ENCODE data around the gene SERTAD4.
A peak's percentile ranks its signal among the peaks of the same experiment; 100 is the strongest.
"Not testable (repeated sequence)": the region's sequence is repeated elsewhere in the genome, so short reads cannot be mapped to it uniquely, and the experiment has no call there.

SERTAD4 gene

DNA sequence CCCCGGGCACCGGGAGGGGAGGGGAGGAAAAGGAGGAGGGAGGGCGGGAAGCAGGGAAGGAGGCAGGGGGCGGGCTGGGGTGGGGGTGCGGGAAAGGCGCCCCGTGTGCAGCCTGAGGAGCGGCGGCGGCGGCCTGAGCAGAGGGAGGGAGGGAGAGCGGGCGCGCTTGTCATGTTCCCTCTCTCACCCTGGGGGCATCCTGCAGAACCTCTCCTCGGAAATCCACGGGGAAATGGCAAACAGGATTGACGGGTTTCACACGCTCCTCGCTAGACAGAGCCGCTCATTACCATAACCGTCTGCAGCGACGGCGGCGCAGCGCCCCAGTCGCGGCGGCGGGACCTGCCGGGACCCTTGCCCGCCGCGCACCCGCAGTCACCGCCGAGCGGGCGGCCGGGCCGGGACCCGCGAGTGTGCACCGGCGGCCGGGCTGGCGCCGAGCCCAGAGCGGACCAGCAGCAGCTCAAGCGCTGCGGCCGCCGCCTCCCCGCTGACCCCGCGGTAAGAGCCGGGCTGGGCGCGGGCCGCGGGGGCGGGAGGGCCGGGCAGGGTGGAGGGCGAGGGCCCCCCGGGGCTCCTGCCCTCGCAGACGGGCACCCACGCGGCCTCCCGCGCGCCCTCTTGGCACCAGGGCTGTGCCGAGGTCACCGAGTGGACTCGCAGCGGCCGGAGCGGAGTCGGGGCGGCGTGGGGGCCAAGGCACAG lies at the start of gene SERTAD4:
Gene SERTAD4, plus strand, starts transcription at position 286 of the 705 bp plus-strand sequence. CDS start 5,165 bp downstream, outside the sequence.
- DNase-seq (ENCODE audit: low spot score), result peak; percentile 25

DNA sequence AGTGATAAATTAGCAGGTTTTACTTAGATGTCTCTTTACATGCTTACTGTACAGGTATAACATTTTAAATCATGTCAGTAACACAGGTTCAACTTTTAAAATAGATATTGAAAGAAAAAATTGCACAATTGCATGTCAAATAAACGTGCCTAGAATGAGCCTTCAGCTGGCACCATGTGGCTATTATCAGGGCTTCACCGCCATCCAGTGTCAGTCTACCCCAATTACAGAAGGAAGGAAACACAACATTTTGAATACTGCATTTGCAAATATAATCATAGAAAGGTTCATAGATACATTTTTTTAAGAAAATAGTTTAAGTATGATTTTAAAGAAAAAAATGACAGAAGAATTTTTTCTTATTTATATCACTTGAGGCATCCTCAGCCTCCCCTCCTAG lies 47.5 kb upstream of the SERTAD4 start:
- DNase-seq (ENCODE audit: low spot score), result no peak

DNA sequence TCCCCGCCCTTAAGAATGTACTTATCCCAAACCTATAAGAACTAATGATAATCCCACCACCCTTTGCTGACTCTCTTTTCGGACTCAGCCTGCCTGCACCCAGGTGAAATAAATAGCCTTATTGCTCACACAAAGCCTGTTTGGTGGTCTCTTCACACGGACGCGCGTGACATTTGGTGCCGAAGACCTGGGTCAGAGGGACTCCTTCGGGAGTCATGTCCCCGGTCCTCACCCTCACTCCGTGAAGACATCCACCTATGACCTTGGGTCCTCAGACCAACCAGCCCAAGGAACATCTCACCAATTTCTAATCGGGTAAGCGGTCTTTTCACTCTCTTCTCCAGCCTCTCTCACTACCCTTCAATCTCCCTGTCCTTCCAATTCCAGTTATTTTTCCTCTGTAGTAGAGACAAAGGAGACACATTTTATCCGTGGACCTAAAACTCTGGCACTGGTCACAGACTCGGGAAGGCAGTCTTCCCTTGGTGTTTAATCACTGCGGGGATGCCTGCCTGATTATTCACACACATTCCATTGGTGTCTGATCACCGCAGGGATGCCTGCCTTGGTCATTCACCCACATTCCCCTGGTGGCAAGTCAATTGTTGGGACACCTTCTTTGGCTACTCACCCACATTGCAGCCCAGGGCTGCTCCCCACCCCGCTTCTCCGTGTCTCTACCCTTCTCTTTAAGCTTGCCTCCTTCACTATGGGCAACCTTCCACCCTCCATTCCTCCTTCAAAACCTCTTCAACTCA lies 44.6 kb upstream of the SERTAD4 start:
- DNase-seq (ENCODE audit: low spot score), result not testable (repeated sequence)

DNA sequence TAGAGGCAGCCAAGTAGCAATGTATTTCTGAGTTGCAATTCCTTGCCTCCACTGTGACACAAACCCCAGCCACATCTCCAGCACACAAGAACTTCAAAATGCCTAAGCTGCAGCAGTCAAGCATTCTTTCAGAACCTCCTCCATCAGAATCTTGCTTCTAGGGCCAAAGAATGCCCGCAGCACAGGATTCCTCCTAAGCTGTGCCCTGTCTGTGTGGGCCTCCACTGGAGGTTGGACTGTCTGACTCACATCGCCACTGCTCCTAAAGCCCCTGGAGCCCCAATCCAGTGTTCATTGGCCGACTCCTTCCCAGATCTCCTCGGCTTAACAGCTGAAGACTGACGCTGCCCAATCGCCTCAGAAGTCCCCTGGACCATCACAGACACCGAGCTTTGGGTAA lies 43.2 kb upstream of the SERTAD4 start:
- DNase-seq (ENCODE audit: low spot score), result no peak

DNA sequence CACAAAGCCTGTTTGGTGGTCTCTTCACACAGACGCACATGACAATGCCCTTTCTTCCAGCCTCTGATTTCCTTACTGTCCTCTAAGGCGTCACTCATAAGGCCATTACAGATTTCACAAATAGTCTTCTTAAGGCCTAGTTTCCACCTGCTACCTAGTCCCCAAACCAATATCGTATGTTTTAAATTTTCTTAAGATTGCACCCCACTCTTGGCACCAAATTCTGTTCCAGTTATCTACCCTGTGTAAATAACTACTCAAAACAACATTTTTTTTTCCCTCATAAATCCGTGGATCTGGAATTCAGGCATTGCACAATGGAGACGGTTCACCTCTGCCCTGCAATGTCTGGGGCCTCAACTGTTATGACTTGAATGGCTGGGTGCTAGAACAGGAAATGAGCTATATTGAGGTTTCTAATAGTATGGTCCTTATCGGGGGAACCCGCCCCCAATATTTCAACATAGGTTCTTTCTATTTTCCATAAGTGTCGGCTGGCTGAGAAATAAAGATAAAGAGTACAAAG lies 36.9 kb upstream of the SERTAD4 start:
- no peak for DNase-seq (ENCODE audit: low spot score)

DNA sequence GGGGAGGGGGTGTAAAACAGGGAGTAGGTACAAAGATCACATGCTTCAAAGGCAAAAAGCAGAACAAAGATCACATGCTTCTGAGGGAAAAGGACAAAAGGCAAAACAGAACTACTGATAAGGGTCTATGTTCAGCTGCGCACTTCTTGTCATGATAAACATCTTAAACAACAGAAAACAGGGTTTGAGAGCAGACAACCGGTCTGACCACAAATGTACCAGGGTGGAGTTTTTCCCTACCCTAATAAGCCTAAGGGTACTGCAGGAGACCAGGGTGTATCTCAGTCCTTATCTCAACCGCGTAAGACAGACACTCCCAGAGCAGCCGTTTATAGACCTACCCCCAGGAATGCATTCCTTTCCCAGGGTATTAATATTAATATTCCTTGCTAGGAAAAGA lies 36.3 kb upstream of the SERTAD4 start:
- not testable (repeated sequence) for DNase-seq (ENCODE audit: low spot score)

DNA sequence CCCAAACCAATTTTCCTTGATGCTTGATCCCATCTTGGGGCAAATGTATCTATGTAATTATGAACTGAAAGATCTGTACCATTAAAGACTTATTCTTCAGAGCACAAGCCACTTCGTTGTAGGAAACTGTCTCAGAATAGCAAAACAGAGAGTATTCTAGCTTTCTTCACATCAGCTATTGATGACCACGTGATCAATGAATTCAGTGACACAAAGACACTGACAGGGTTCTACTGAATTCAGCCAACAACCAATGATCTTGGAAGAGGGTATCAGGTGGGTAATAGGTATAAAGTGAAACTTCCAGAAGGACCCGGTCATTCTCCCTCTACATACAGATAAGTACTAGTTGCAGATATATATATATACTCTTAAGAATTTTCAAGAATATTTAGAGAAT lies 33.8 kb upstream of the SERTAD4 start:
- no peak for DNase-seq (ENCODE audit: low spot score)

DNA sequence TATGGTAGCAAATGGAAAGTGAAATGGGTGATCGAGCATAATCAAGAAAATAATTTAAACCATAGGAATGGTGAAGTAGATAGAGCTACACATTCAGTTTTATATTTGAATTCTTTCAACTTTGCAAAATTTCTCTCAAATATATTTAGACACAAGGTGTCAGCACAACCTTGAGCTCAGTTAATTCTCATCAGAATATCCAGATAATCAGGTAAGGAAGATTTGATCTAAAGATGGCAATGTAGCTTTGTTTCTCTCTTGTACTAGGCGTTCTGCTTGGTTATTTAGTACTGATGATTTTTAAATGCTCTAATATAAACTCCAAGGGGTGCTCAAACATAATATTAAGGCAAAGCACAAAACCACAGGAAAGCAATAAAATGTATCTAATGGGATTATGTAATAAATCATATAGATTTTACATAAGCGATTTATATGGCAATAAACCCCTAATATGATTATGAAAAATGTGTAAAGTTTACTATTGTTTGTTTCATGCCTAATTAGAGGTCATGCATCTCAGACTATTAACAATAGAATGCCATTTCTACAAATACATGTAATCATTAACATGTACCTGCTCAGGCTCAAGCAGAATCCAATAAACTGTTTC lies 32.4 kb upstream of the SERTAD4 start:
- DNase-seq (ENCODE audit: low spot score), result no peak

DNA sequence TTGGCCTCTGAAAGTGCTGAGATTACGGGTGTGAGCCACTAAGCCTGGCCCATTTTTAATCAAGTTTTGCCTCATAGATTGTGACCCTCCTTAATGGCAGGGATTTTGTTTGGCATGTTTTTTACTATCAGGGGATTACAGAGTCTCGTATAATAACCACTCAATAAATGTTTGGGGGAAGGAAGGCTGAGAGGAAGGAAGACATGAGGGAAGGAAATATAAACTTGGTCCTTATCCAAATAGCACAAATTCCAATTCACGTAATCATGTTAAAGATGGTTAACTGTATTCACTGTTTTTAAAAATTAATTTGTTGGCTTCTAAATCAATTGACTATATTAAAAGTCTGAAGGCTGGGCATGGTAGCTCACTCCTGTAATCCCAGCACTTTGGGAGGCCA lies 30.9 kb upstream of the SERTAD4 start:
- no peak for DNase-seq (ENCODE audit: low spot score)

DNA sequence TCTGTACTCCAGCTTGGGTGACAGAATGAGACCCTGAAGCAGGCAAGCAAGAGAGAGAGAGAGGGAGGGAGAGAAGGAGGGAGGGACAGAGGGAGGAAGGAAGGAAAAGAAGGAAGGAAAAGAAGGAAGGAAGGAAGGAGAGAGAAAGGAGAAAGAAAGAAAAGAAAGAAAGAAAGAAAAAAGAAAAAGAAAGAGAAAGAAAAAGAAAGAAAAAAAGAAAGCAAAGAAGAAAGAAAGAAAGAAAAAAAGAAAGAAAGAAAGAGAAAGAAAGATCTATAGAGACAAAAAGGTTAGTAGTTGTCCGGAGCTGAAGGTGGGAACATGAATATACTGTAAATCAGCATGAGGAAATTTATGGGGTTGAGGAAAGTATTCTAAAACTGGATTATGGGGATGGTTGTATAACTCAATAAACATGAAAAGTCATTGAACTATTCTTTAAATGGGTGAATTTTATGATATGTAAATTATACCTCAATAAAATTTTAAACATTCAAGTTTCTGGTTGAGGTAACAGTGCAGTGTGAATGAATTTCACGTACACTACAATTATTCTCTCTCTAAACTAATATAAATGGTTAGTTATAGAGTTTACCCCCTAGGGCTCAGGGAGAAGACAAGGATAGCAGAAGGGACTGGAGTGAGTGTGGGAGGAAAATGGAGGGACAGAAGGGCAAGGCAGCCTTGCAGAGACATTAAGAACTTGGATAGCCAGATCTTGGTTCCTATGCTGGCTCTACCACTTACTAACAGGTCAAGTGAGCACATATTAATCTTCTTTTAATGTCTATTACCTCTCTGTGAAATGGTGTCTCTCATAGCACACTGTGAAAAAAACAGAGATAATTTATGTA lies 24.8 kb upstream of the SERTAD4 start:
- no peak for DNase-seq (ENCODE audit: low spot score)

DNA sequence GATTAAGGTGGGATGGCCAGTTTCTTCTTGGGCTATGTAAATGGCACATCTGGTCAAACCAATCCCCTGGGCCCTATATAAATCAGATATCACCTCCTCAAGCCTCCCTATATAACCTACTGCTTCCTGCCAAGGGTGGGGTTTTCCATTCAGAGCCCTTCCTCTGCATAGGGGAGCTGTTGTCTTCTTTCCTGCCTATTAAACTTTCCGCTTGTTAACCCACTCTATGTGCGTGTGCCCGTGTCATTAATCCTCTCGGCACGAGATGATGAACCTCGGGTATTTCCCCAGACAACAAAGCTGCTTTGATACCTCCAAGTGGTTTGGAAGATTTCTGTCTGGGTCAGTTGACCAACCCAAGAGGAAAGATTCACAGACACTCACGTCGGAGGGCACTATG lies 19.3 kb upstream of the SERTAD4 start:
- DNase-seq (ENCODE audit: low spot score), result no peak

DNA sequence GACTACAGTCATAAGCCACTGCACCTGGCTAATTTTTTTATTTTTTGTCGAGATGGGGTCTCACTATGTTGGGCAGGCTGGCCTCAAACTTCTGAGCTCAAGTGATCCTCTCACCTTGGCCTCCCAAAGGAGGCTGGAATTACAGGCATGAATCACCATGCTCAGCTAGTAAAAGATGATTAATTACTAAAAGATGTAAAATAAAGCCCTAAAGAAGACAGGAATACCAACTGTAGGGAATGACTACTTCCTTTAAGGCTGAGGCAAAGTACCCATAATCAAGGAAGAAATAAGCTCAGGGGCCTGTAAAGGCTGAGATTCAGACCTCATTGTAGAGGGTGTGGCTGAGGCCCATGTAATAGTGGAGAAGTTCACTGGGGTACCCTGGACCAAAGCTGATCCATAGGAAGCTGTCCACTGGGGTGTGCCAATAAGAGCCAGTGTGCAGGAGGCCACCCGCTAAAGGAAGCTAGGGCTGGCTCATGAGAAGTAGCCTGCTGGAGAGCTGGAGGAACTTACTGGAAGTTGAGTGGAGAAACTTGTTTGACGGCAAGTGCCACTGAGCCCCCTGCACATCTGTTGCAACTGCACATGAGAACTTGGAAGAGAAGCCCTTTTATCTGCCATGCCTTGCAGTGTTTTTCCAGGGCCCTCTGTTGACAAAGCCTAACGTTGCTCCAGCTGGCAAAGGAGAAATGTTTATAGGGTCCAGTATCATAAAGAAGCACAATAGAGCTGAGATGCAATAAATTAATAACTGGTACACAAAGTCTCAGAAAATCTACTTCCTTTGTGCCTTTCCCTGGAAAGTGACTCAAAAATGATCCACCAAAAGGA lies 17.8 kb upstream of the SERTAD4 start:
- no peak for DNase-seq (ENCODE audit: low spot score)

DNA sequence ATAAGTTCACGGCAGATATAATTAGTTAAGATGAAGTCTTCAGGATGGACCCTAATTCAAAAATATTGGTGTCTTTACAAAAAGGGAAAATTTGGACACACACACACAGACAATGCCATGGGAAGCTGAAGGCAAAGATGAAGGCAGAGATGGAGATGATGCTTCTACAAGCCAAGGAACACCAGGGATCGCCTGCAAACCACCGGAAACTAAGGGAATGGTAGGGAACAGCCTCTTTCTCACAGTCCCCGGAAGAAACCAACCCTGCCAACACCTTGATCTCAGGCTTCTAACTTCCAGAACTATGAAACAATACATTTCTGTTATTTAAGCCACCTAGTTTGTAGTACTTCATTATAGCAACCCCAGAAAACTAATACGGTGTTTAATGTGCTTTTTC lies 15.1 kb upstream of the SERTAD4 start:
- DNase-seq (ENCODE audit: low spot score), result no peak

DNA sequence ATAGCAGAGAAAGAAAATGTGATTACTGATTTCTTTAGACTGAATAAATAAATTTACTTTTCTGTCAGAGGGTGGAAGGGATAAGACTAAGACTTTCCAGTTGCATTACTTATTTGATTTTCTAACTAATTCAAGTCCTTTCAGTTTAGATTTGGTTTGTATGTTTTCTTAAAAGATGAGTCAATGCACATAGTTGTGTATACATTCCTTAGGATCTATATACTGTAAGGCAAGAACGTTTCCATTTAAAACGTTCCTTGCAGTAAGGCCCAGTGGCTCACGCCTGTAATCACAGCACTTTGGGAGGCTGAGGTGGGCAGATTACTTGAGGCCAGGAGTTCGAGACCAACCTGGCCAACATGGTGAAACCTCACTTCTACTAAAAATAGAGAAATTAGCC lies 14.5 kb upstream of the SERTAD4 start:
- no peak for DNase-seq (ENCODE audit: low spot score)

DNA sequence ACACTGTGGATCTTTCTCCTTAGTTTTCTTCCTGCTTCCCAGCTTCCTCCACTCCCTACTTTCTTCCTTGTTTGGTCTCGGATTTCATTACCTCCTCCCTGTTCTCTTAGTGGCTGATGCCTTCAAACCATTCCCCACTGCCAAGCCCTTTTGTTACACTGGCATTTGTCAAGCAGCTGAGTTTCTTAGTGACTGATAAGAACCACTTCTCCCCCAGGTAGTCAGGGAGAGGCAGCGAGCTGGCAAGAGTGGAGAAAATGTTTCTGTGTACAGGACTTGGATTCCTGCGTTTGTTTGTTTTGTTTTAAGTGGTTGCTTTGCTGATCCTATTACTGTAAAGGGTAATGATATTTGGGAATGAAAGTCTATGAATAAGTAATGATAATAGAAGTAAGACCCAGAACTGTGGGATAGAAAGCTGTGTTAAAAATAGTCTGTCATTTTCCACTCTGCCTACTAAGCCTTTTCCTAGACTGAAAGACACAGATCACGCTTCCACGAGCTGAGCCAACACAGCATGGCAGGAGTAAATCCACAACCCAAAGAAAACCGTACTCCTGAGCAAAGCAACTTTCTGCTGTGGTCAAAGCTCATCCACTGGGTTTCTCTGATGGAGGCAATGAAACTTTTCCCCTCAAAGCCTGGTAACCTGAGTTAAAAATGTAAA lies 10.1 kb upstream of the SERTAD4 start:
- DNase-seq (ENCODE audit: low spot score), result no peak

DNA sequence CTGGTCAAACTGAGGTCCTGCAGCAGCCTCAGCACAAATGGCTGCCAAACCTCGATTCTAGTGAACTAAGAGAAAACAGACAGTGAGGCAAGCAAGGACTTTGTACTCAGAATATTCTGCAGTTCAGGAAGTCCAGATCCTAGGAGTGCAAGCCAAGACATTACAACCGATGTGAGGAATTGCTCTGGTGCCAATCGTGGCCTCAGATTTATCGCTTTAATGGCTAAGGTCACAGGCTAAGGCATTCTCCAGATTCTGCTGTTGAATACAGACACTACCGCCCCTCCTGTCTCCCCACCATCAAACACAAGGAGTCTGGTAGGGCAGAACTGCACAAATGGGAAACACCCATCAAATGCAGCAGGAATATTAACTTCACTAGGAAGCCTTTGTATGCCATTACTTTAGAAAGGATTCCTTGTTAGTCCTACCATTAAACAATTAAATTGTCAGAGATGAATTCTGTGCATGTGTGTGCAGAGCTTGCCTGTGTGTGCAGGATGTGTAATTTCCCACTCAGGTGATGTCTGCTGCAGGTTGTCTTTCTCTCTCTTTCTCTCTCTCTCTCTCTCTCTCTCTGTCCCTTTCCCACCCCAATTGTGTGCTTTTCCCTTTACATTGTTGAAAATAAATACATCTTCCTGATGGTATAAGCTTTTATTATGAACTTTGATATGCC lies 9.2 kb upstream of the SERTAD4 start:
- no peak for DNase-seq (ENCODE audit: low spot score)

DNA sequence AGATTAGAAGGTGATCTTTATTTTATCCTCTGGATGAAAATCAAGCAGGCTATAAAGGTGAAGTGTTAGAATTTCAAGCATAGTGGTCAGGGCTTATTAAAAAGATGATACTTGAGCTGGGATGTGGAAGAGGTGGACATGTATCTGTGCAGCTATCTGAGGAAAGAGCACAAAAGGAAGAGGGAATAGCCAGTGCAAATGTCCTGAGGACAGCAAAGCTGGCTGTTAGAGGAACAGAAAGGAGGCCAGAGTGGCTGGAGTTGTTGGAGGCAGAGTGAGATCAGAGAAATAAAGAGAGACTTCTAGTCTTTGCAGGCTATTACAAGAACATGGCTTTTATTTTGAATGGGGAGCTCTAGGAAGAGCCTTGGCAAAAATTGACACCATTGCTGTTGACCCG lies 4.4 kb upstream of the SERTAD4 start:
- no peak for DNase-seq (ENCODE audit: low spot score)

DNA sequence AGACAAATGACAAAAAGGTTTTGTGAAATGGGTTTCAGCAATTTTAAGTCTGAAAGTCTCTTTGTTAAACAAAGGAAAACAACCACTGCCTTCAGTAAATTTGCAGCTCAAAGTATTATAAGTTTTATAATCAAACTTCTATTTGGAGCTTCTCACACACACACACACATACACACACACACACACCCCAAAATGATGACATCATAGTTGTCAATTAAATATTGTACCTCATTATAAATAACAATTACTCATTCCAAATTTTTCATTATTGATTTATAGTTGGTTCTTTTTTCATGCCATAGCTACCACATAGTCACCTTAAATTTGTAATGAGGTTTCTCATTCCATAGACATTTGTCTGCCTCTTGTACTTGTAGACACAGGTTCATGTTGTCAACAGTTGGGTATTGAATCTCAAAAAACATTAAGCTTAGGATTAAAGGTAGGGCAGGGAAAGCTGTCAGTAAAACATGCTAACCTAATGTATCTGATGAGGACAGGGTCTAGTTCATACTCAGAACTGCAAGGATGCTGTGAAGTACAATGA lies 2.4 kb upstream of the SERTAD4 start:
- DNase-seq (ENCODE audit: low spot score), result no peak

DNA sequence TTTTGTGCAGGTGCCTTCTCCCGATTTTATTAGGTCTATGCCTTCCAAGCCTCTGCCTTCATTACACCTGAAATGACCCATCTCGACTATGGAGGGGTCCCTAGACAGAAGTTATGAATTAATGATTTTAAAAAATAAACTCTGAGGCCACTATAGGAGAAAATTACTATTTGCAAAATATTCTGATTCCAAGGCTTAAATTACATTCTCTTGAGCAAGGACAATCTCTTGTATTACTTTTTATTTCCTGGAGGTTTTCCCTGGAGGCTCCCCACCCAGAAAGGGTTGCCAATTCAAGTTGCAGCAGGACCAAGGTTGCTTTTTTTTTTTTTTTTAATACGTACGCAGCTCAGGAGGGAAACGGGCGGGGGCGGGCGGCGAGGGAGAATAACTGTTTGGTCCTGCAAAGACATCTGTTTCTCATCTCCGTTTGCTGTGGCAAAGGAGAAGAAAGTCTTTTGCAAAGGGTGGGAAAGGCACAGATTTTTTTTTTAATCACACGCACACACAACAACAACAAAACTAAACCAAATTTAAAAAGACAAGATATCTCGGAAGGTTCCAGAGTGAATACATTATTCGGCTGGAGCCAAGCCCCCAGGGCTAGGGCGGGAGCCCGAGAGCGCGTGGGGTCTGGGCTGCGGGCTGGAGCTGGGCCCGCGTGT lies 618 bp upstream of the SERTAD4 start:
- no peak for DNase-seq (ENCODE audit: low spot score)
